GM19438 (cell line): ENCODE data around the gene ADK.

Source experiments
- ATAC-seq: cut with Tn5 transposase; IDR thresholded peaks from one replicate; pipeline ENCODE4 v1.9.1; 2021; ENCODE audit warnings: low read depth; ENCODE audit not compliant: unreplicated experiment

The ADK gene

GRCh38 chr10:74684462-74684861, 533.4 kb downstream of the ADK start:
- no peak for ATAC-seq

- no peak for ATAC-seq
These were observed 534.5 kb downstream of the ADK start for GRCh38 chr10:74685564-74685963.

GRCh38 chr10:74690393-74690792, 539.4 kb downstream of the ADK start:
- no peak for ATAC-seq

GRCh38 chr10:74691164-74691563, 540.1 kb downstream of the ADK start:
- ATAC-seq = no peak

GRCh38 chr10:74704629-74705357, 553.8 kb downstream of the ADK start:
- ATAC-seq = no peak

GRCh38 chr10:74705358-74705980, 554.4 kb downstream of the ADK start:
- no peak for ATAC-seq

- no peak for ATAC-seq
These were observed 555.9 kb downstream of the ADK start for GRCh38 chr10:74706966-74707365.

GRCh38 chr10:74708246-74708645, 557.2 kb downstream of the ADK start:
- ATAC-seq = no peak

GRCh38 chr10:74718208-74718607, 567.2 kb downstream of the ADK start:
- ATAC-seq = no peak

- ATAC-seq = no peak
These were observed 577.2 kb downstream of the ADK start for GRCh38 chr10:74728225-74728624.

- ATAC-seq = no peak
These were observed 579.2 kb downstream of the ADK start for GRCh38 chr10:74730246-74730645.

- no peak for ATAC-seq
These were observed 582.6 kb downstream of the ADK start for GRCh38 chr10:74733612-74734011.

GRCh38 chr10:74736029-74736428, 585.0 kb downstream of the ADK start:
- no peak for ATAC-seq

GRCh38 chr10:74738052-74738451, 587.0 kb downstream of the ADK start:
- ATAC-seq = no peak

GRCh38 chr10:74738542-74738941, 587.5 kb downstream of the ADK start:
- no peak for ATAC-seq

GRCh38 chr10:74738985-74739567, 588.1 kb downstream of the ADK start:
- peak; percentile 86 for ATAC-seq

- no peak for ATAC-seq
These were observed 592.4 kb downstream of the ADK start for GRCh38 chr10:74743401-74743800.

- no peak for ATAC-seq
These were observed 594.4 kb downstream of the ADK start for GRCh38 chr10:74745449-74745848.

GRCh38 chr10:74746813-74747212, 595.8 kb downstream of the ADK start:
- no peak for ATAC-seq

GRCh38 chr10:74748468-74749031, 597.5 kb downstream of the ADK start:
- no peak for ATAC-seq

GRCh38 chr10:74750848-74751274, 599.8 kb downstream of the ADK start:
- ATAC-seq = no peak
